Measurements from ENCODE around the gene LTO1.

DNA sequence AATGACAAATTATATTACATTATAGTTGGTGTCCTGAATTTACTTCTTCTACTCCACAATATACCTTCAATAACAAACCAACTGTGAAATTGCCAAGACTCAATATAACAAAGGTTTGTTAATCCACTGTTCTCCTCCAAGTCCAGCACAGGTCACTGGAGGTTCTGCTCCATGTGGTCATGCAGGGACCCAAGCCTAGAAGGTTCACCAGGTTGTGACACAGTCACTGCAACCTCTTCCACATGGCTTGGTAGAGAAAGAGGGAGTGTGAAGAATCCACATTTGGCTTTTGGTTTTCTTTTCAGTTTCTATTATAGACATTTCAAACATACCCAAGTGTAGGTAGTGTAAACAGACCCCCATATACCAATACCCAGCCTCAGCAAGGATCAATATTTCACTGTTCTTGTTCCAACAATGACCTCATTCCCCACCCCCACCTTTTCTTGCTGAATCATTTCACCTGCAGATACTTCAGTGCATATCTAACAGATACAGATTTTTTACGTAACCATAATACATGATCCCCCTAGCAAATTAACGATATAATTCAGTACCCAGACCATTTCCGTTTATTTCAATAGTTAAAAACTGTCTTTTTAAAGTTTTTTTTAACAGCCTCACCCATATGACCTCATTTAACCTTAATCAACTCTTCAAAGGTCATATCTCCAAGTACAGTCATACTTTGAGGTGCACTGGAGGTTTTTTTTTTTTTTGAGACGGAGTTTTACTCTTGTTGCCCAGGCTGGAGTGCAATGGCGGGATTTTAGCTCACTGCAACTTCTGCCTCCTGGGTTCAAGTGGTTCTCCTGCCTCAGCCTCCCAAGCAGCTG, 14.5 kb upstream of the LTO1 start:
- TF ChIP-seq HOXB13 (CRISPR knock-in tag; IDR thresholded peaks at IDR 0.05; ENCODE audit: low read depth) (no peak), RFX5 (IDR thresholded peaks at IDR 0.05) (no peak), POLR2A (IDR thresholded peaks at IDR 0.05; ENCODE audit: low read length) (no peak), MAZ (IDR thresholded peaks at IDR 0.05; ENCODE audit: borderline replicate concordance, low read depth, low read length) (no peak), SMC3 (IDR thresholded peaks at IDR 0.05) (no peak), ZFP36 (IDR thresholded peaks at IDR 0.05; ENCODE audit: borderline replicate concordance, partially characterized antibody) (no peak)
- TF ChIP-seq, protein P1, sequence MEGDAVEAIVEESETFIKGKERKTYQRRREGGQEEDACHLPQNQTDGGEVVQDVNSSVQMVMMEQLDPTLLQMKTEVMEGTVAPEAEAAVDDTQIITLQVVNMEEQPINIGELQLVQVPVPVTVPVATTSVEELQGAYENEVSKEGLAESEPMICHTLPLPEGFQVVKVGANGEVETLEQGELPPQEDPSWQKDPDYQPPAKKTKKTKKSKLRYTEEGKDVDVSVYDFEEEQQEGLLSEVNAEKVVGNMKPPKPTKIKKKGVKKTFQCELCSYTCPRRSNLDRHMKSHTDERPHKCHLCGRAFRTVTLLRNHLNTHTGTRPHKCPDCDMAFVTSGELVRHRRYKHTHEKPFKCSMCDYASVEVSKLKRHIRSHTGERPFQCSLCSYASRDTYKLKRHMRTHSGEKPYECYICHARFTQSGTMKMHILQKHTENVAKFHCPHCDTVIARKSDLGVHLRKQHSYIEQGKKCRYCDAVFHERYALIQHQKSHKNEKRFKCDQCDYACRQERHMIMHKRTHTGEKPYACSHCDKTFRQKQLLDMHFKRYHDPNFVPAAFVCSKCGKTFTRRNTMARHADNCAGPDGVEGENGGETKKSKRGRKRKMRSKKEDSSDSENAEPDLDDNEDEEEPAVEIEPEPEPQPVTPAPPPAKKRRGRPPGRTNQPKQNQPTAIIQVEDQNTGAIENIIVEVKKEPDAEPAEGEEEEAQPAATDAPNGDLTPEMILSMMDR (IDR thresholded peaks at IDR 0.05), result no peak
- TF ChIP-seq, protein P2, sequence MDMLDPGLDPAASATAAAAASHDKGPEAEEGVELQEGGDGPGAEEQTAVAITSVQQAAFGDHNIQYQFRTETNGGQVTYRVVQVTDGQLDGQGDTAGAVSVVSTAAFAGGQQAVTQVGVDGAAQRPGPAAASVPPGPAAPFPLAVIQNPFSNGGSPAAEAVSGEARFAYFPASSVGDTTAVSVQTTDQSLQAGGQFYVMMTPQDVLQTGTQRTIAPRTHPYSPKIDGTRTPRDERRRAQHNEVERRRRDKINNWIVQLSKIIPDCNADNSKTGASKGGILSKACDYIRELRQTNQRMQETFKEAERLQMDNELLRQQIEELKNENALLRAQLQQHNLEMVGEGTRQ (IDR thresholded peaks at IDR 0.05), result no peak
- TF ChIP-seq, protein P3, sequence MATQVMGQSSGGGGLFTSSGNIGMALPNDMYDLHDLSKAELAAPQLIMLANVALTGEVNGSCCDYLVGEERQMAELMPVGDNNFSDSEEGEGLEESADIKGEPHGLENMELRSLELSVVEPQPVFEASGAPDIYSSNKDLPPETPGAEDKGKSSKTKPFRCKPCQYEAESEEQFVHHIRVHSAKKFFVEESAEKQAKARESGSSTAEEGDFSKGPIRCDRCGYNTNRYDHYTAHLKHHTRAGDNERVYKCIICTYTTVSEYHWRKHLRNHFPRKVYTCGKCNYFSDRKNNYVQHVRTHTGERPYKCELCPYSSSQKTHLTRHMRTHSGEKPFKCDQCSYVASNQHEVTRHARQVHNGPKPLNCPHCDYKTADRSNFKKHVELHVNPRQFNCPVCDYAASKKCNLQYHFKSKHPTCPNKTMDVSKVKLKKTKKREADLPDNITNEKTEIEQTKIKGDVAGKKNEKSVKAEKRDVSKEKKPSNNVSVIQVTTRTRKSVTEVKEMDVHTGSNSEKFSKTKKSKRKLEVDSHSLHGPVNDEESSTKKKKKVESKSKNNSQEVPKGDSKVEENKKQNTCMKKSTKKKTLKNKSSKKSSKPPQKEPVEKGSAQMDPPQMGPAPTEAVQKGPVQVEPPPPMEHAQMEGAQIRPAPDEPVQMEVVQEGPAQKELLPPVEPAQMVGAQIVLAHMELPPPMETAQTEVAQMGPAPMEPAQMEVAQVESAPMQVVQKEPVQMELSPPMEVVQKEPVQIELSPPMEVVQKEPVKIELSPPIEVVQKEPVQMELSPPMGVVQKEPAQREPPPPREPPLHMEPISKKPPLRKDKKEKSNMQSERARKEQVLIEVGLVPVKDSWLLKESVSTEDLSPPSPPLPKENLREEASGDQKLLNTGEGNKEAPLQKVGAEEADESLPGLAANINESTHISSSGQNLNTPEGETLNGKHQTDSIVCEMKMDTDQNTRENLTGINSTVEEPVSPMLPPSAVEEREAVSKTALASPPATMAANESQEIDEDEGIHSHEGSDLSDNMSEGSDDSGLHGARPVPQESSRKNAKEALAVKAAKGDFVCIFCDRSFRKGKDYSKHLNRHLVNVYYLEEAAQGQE (IDR thresholded peaks at IDR 0.05), result no peak
- TF ChIP-seq, protein P4, sequence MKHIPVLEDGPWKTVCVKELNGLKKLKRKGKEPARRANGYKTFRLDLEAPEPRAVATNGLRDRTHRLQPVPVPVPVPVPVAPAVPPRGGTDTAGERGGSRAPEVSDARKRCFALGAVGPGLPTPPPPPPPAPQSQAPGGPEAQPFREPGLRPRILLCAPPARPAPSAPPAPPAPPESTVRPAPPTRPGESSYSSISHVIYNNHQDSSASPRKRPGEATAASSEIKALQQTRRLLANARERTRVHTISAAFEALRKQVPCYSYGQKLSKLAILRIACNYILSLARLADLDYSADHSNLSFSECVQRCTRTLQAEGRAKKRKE (CRISPR knock-in tag; IDR thresholded peaks at IDR 0.05; ENCODE audit: low read depth), result no peak
- TF ChIP-seq, protein P5, sequence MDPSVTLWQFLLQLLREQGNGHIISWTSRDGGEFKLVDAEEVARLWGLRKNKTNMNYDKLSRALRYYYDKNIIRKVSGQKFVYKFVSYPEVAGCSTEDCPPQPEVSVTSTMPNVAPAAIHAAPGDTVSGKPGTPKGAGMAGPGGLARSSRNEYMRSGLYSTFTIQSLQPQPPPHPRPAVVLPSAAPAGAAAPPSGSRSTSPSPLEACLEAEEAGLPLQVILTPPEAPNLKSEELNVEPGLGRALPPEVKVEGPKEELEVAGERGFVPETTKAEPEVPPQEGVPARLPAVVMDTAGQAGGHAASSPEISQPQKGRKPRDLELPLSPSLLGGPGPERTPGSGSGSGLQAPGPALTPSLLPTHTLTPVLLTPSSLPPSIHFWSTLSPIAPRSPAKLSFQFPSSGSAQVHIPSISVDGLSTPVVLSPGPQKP (IDR thresholded peaks at IDR 0.05; ENCODE audit: low read depth, low read length), result no peak

Data from A549 (cell line).